ENCODE measurements around the gene NTN5.
"Not testable (repeated sequence)": the region's sequence is repeated elsewhere in the genome, so short reads cannot be mapped to it uniquely, and the experiment has no call there.

Gene NTN5

GRCh38 chr19:48713041-48713863 is 40.4 kb upstream of the NTN5 start:
- Mint-ChIP-seq H3K36me3 (peaks cover 0 to 9% of the 10 kb centered on the region in 2 donors), H3K27ac (peak overlapping the region; percentile 16), H3K4me3 (peak overlapping the region; percentile 85 to 88), H3K27me3 (no peaks in the 10 kb centered on the region), H3K4me1 (peaks cover 10 to 28% of the 10 kb centered on the region in 2 donors), H3K9me3 (peaks cover 0 to 1% of the 10 kb centered on the region in 2 donors)
- no peak for ATAC-seq (replicated peaks)
- DNase-seq: no peak

- Mint-ChIP-seq H3K4me3 (no peak overlapping the region), H3K27me3 (no peaks in the 10 kb centered on the region)
Observed at GRCh38 chr19:48711106-48711662, 38.4 kb upstream of the NTN5 start.

GRCh38 chr19:48708471-48708870 is 35.7 kb upstream of the NTN5 start:
- no peaks in the 10 kb centered on the region for H3K27me3 Mint-ChIP-seq
- H3K4me1 Mint-ChIP-seq: peaks cover 3 to 11% of the 10 kb centered on the region in 2 donors
- H3K36me3 Mint-ChIP-seq: peaks cover 0 to 18% of the 10 kb centered on the region in 2 donors
- H3K27ac Mint-ChIP-seq: no peak overlapping the region
- ATAC-seq (replicated peaks): no peak
- H3K4me3 Mint-ChIP-seq: no peak overlapping the region
- no peak for DNase-seq
- peaks cover 0 to 1% of the 10 kb centered on the region in 2 donors for H3K9me3 Mint-ChIP-seq

More at GRCh38 chr19:48711106-48711662, 38.4 kb upstream of the NTN5 start:
- Mint-ChIP-seq H3K27ac (no peak overlapping the region), H3K9me3 (peaks cover 0 to 1% of the 10 kb centered on the region in 2 donors), H3K36me3 (peaks cover 0 to 13% of the 10 kb centered on the region in 2 donors), H3K4me1 (peaks cover 10 to 28% of the 10 kb centered on the region in 2 donors)
- ATAC-seq (replicated peaks) (no peak), DNase-seq (no peak)

GRCh38 chr19:48705431-48705830 is 32.6 kb upstream of the NTN5 start:
- DNase-seq (no peak), ATAC-seq (replicated peaks) (no peak)
- no peaks in the 10 kb centered on the region for H3K27me3 Mint-ChIP-seq
- no peak overlapping the region for H3K4me3 Mint-ChIP-seq
- no peaks in the 10 kb centered on the region for H3K4me1 Mint-ChIP-seq
- H3K27ac Mint-ChIP-seq: no peak overlapping the region
- H3K9me3 Mint-ChIP-seq: no peaks in the 10 kb centered on the region
- peaks cover 4 to 19% of the 10 kb centered on the region in 2 donors for H3K36me3 Mint-ChIP-seq

- Mint-ChIP-seq H3K4me1 (no peaks in the 10 kb centered on the region), H3K27me3 (peaks cover 5 to 7% of the 10 kb centered on the region in 2 donors), H3K9me3 (no peaks in the 10 kb centered on the region), H3K4me3 (no peak overlapping the region), H3K27ac (no peak overlapping the region), H3K36me3 (peaks cover 4 to 19% of the 10 kb centered on the region in 2 donors)
- no peak for DNase-seq
- no peak for ATAC-seq (replicated peaks)
Observed at GRCh38 chr19:48703316-48703715, 30.5 kb upstream of the NTN5 start.

- peaks cover 9 to 12% of the 10 kb centered on the region in 2 donors for H3K27me3 Mint-ChIP-seq
- no peak for ATAC-seq (replicated peaks)
- no peaks in the 10 kb centered on the region for H3K9me3 Mint-ChIP-seq
- no peak for DNase-seq
- H3K36me3 Mint-ChIP-seq: peaks cover 4 to 19% of the 10 kb centered on the region in 2 donors
- H3K27ac Mint-ChIP-seq: no peak overlapping the region
- H3K4me1 Mint-ChIP-seq: no peaks in the 10 kb centered on the region
- no peak overlapping the region for H3K4me3 Mint-ChIP-seq
Observed at GRCh38 chr19:48702701-48703100, 29.9 kb upstream of the NTN5 start.

- H3K4me3 Mint-ChIP-seq: no peak overlapping the region
Observed at GRCh38 chr19:48698046-48698445, 25.2 kb upstream of the NTN5 start.

GRCh38 chr19:48696353-48697010 is 23.7 kb upstream of the NTN5 start:
- Mint-ChIP-seq H3K27me3 (peaks cover 19 to 28% of the 10 kb centered on the region in 2 donors), H3K27ac (peak overlapping the region; percentile 44), H3K4me3 (peak overlapping the region; percentile 70 to 80), H3K9me3 (no peaks in the 10 kb centered on the region), H3K36me3 (peaks cover 4% of the 10 kb centered on the region in 2 donors), H3K4me1 (peaks cover 10 to 12% of the 10 kb centered on the region in 2 donors)
- no peak for DNase-seq
- ATAC-seq (replicated peaks): peak; percentile 61 to 62

More at GRCh38 chr19:48698046-48698445, 25.2 kb upstream of the NTN5 start:
- no peaks in the 10 kb centered on the region for H3K9me3 Mint-ChIP-seq
- no peak for DNase-seq
- H3K36me3 Mint-ChIP-seq: peaks cover 4 to 10% of the 10 kb centered on the region in 2 donors
- no peak overlapping the region for H3K27ac Mint-ChIP-seq
- H3K27me3 Mint-ChIP-seq: peaks cover 19 to 28% of the 10 kb centered on the region in 2 donors
- ATAC-seq (replicated peaks): no peak
- H3K4me1 Mint-ChIP-seq: peaks cover 10 to 12% of the 10 kb centered on the region in 2 donors

- Mint-ChIP-seq H3K9me3 (no peaks in the 10 kb centered on the region), H3K4me3 (peak within 1 kb of the TSS; percentile 70 to 80), H3K27me3 (peaks cover 19 to 28% of the 10 kb centered on the region in 2 donors), H3K27ac (peak within 1 kb of the TSS; percentile 44), H3K36me3 (peaks cover 0 to 3% of the 10 kb centered on the region in 2 donors), H3K4me1 (peaks cover 10 to 12% of the 10 kb centered on the region in 2 donors)
- DNase-seq: no peak
- peak; percentile 7 to 20 for ATAC-seq (replicated peaks)
Observed at GRCh38 chr19:48695743-48696352, 23.0 kb upstream of the NTN5 start, which contains the start of gene FUT2. Gene FUT2, plus strand, starts transcription at chr19:48695971. Its CDS starts 6,986 bp downstream, at chr19:48702957.

GRCh38 chr19:48693629-48694028 is 20.8 kb upstream of the NTN5 start:
- peaks cover 10 to 12% of the 10 kb centered on the region in 2 donors for H3K4me1 Mint-ChIP-seq
- ATAC-seq (replicated peaks); H3K4me3 Mint-ChIP-seq; H3K9me3 Mint-ChIP-seq; DNase-seq; H3K36me3 Mint-ChIP-seq: not testable (repeated sequence)
- H3K27ac Mint-ChIP-seq: peak overlapping the region; percentile 25
- peaks cover 16 to 24% of the 10 kb centered on the region in 2 donors for H3K27me3 Mint-ChIP-seq

- Mint-ChIP-seq H3K4me1 (no peaks in the 10 kb centered on the region), H3K4me3 (no peak overlapping the region), H3K36me3 (no peaks in the 10 kb centered on the region), H3K9me3 (no peaks in the 10 kb centered on the region), H3K27me3 (no peaks in the 10 kb centered on the region), H3K27ac (no peak overlapping the region)
- ATAC-seq (replicated peaks): no peak
- DNase-seq: no peak
Observed at GRCh38 chr19:48689449-48689848, 16.6 kb upstream of the NTN5 start.

GRCh38 chr19:48687776-48688175 is 15.0 kb upstream of the NTN5 start:
- no peak overlapping the region for H3K27ac Mint-ChIP-seq
- H3K4me1 Mint-ChIP-seq: no peaks in the 10 kb centered on the region
- DNase-seq: no peak
- H3K4me3 Mint-ChIP-seq: no peak overlapping the region
- H3K36me3 Mint-ChIP-seq: no peaks in the 10 kb centered on the region
- H3K9me3 Mint-ChIP-seq: no peaks in the 10 kb centered on the region
- no peaks in the 10 kb centered on the region for H3K27me3 Mint-ChIP-seq
- no peak for ATAC-seq (replicated peaks)

- H3K27me3 Mint-ChIP-seq; H3K4me3 Mint-ChIP-seq; ATAC-seq (replicated peaks); H3K27ac Mint-ChIP-seq; H3K36me3 Mint-ChIP-seq; H3K9me3 Mint-ChIP-seq; H3K4me1 Mint-ChIP-seq; DNase-seq: not testable (repeated sequence)
Observed at GRCh38 chr19:48686637-48687036, 13.8 kb upstream of the NTN5 start.

- no peaks in the 10 kb centered on the region for H3K27me3 Mint-ChIP-seq
- no peak overlapping the region for H3K27ac Mint-ChIP-seq
- H3K36me3 Mint-ChIP-seq: no peaks in the 10 kb centered on the region
- no peak for ATAC-seq (replicated peaks)
- H3K4me3 Mint-ChIP-seq: no peak overlapping the region
- no peaks in the 10 kb centered on the region for H3K4me1 Mint-ChIP-seq
- no peaks in the 10 kb centered on the region for H3K9me3 Mint-ChIP-seq
- DNase-seq: no peak
Observed at GRCh38 chr19:48686088-48686487, 13.3 kb upstream of the NTN5 start.

Measured in stimulated activated naive B cell treated with anti-CD40 and anti-IgM and Interleukin-4, amounts not matched to agents 10 μg/mL and 1 μg/mL and 100 μg/mL, for 72 hours (primary cell).